DMS114 treated with DMSO at 0.1 percent for 48 hours (cell line): ENCODE results near the gene GRIN2A.

Source experiments
- DNase-seq: peaks from one replicate; lab custom pipeline; 2025; ENCODE audit not compliant: unreplicated experiment; lab: John Stamatoyannopoulos, UW

The GRIN2A gene

GRCh38 chr16:10137341-10137740, 44.9 kb downstream of the GRIN2A start:
- DNase-seq = no peak

- no peak for DNase-seq
Observed at GRCh38 chr16:10136916-10137315, 45.3 kb downstream of the GRIN2A start.

GRCh38 chr16:10130538-10130937, 51.7 kb downstream of the GRIN2A start:
- no peak for DNase-seq

- DNase-seq = no peak
Observed at GRCh38 chr16:10128397-10129258, 53.6 kb downstream of the GRIN2A start.

GRCh38 chr16:10126686-10127085, 55.5 kb downstream of the GRIN2A start:
- DNase-seq = no peak

- DNase-seq = no peak
Observed at GRCh38 chr16:10123141-10123540, 59.1 kb downstream of the GRIN2A start.

GRCh38 chr16:10122546-10122945, 59.7 kb downstream of the GRIN2A start:
- no peak for DNase-seq

GRCh38 chr16:10121897-10122425, 60.3 kb downstream of the GRIN2A start:
- DNase-seq = no peak

- DNase-seq = no peak
Observed at GRCh38 chr16:10121491-10121890, 60.7 kb downstream of the GRIN2A start.

- DNase-seq = no peak
Observed at GRCh38 chr16:10120953-10121352, 61.3 kb downstream of the GRIN2A start.

GRCh38 chr16:10114409-10114808, 67.8 kb downstream of the GRIN2A start:
- DNase-seq = no peak

GRCh38 chr16:10113248-10113647, 69.0 kb downstream of the GRIN2A start:
- DNase-seq = no peak

GRCh38 chr16:10112021-10112420, 70.2 kb downstream of the GRIN2A start:
- no peak for DNase-seq

GRCh38 chr16:10111156-10111761, 71.0 kb downstream of the GRIN2A start:
- DNase-seq = no peak

- DNase-seq = no peak
Observed at GRCh38 chr16:10110552-10110951, 71.7 kb downstream of the GRIN2A start.

GRCh38 chr16:10107081-10107480, 75.1 kb downstream of the GRIN2A start:
- DNase-seq = no peak

- DNase-seq = no peak
Observed at GRCh38 chr16:10103700-10104099, 78.5 kb downstream of the GRIN2A start.

GRCh38 chr16:10103118-10103517, 79.1 kb downstream of the GRIN2A start:
- DNase-seq = no peak

GRCh38 chr16:10100829-10101228, 81.4 kb downstream of the GRIN2A start:
- no peak for DNase-seq

- no peak for DNase-seq
Observed at GRCh38 chr16:10098991-10099390, 83.2 kb downstream of the GRIN2A start.

GRCh38 chr16:10097271-10097670, 85.0 kb downstream of the GRIN2A start:
- no peak for DNase-seq

GRCh38 chr16:10093576-10093975, 88.7 kb downstream of the GRIN2A start:
- no peak for DNase-seq
